DOHH2 (cell line): ENCODE measurements around the gene UBE2E1.
"Not testable (repeated sequence)": the region's sequence is repeated elsewhere in the genome, so short reads cannot be mapped to it uniquely, and the experiment has no call there.

Experiments
- H3F3A ChIP-seq: fragments of 200-600 bp; sonication (generic), shearing (Covaris generic); 2 replicates; pipeline ENCODE4 v1.6.0; 2016; ENCODE audit warnings: antibody characterized with exemption, mild to moderate bottlenecking; ENCODE audit not compliant: control insufficient read depth, insufficient read depth
- H3K27ac ChIP-seq: fragments of 200-600 bp; sonication (generic); 2 replicates; pipeline ENCODE4 v1.5.1; 2014; ENCODE audit warnings: low read depth, mild to moderate bottlenecking, low read length, moderate library complexity
- H3K27me3 ChIP-seq: fragments of 200-600 bp; sonication (generic); 2 replicates; pipeline ENCODE4 v1.6.1; 2014; ENCODE audit warnings: mild to moderate bottlenecking, low read length, mixed read lengths; ENCODE audit not compliant: control insufficient read depth
- H3K36me3 ChIP-seq: fragments of 200-600 bp; sonication (generic); 2 replicates; pipeline ENCODE4 v1.6.1; 2014; ENCODE audit warnings: mild to moderate bottlenecking, low read length, moderate library complexity, mixed read lengths; ENCODE audit not compliant: control insufficient read depth
- H3K4me1 ChIP-seq: fragments of 200-600 bp; sonication (generic); 2 replicates; pipeline ENCODE4 v1.6.1; 2014; ENCODE audit warnings: mild to moderate bottlenecking, low read length, mixed read lengths; ENCODE audit not compliant: control insufficient read depth
- H3K4me2 ChIP-seq: fragments of 200-600 bp; sonication (generic); 2 replicates; pipeline ENCODE4 v1.6.0; 2014; ENCODE audit warnings: mild to moderate bottlenecking, low read length, moderate library complexity
- H3K4me3 ChIP-seq: fragments of 200-600 bp; sonication (generic); 2 replicates; pipeline ENCODE4 v1.5.1; 2014; ENCODE audit warnings: mild to moderate bottlenecking, low read length, mixed read lengths
- H3K79me2 ChIP-seq: fragments of 200-600 bp; sonication (generic); 2 replicates; pipeline ENCODE4 v1.6.1; 2014; ENCODE audit warnings: mild to moderate bottlenecking, low read length, mixed read lengths; ENCODE audit not compliant: control insufficient read depth
- H3K9me2 ChIP-seq: fragments of 200-600 bp; sonication (generic); replicated peaks from 2 replicates; pipeline ENCODE4 v1.6.1; 2014; ENCODE audit warnings: mild to moderate bottlenecking, low read length, mixed read lengths; ENCODE audit not compliant: control insufficient read depth
- H3K9me3 ChIP-seq: fragments of 200-600 bp; sonication (generic); 2 replicates; pipeline ENCODE4 v1.6.1; 2014; ENCODE audit warnings: antibody characterized with exemption, low read length, mixed read lengths; ENCODE audit not compliant: control insufficient read depth, insufficient read depth
- H4K20me1 ChIP-seq: fragments of 200-600 bp; sonication (generic); 2 replicates; pipeline ENCODE4 v1.6.0; 2014; ENCODE audit warnings: low read depth, mild to moderate bottlenecking, antibody characterized with exemption, low read length, moderate library complexity; ENCODE audit not compliant: control insufficient read depth, insufficient read depth
- EZH2phosphoT487 ChIP-seq: fragments of 200-600 bp; sonication (generic); IDR thresholded peaks from 2 replicates; pipeline ENCODE4 v1.6.1; 2017; ENCODE audit warnings: borderline replicate concordance, mild to moderate bottlenecking, antibody characterized with exemption, low read length, moderate library complexity, mixed read lengths
- TF ChIP-seq, protein P1 (sequence below): fragments of 200-600 bp; sonication (generic); IDR thresholded peaks from one replicate; pipeline ENCODE4 v1.5.1; 2014; ENCODE audit warnings: antibody characterized with exemption, mild to moderate bottlenecking, low read depth, low read length; ENCODE audit not compliant: poor library complexity, severe bottlenecking

UBE2E1 gene

DNA sequence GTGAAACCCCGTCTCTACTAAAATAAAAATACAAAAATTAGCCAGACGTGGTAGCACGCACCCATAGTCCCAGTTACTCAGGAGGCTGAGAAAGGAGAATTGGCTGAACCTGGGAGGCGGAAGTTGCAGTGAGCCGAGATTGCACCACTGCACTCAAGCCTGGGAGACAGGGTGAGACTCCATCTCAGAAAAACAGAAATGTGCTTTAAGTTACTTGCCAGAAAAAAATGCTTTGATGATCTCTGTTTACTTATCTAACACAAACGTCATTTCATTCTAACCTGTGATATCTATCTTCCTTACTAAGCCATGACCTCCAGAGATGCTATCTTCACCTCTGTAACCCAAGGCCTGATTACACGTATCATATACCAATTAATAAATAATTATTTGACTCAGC, 103.6 kb downstream of the UBE2E1 start:
- Histone ChIP-seq H3K79me2 (peaks cover 7% of the 10 kb centered on the region), H3F3A (no peaks in the 10 kb centered on the region), H3K9me2 (no peaks in the 10 kb centered on the region), H3K27me3 (no peaks in the 10 kb centered on the region), H3K9me3 (no peaks in the 10 kb centered on the region), H3K4me3 (no peak overlapping the region), H4K20me1 (no peaks in the 10 kb centered on the region), H3K4me2 (no peak overlapping the region), H3K4me1 (peaks cover 6% of the 10 kb centered on the region; the same call in 1 of the 2 replicates), H3K27ac (no peak overlapping the region), H3K36me3 (peaks cover 10% of the 10 kb centered on the region)
- TF ChIP-seq, protein P1, sequence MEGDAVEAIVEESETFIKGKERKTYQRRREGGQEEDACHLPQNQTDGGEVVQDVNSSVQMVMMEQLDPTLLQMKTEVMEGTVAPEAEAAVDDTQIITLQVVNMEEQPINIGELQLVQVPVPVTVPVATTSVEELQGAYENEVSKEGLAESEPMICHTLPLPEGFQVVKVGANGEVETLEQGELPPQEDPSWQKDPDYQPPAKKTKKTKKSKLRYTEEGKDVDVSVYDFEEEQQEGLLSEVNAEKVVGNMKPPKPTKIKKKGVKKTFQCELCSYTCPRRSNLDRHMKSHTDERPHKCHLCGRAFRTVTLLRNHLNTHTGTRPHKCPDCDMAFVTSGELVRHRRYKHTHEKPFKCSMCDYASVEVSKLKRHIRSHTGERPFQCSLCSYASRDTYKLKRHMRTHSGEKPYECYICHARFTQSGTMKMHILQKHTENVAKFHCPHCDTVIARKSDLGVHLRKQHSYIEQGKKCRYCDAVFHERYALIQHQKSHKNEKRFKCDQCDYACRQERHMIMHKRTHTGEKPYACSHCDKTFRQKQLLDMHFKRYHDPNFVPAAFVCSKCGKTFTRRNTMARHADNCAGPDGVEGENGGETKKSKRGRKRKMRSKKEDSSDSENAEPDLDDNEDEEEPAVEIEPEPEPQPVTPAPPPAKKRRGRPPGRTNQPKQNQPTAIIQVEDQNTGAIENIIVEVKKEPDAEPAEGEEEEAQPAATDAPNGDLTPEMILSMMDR = no peak
- TF ChIP-seq EZH2phosphoT487 = no peak

GRCh38 chr3:23911397-23911796, 105.6 kb downstream of the UBE2E1 start:
- no peaks in the 10 kb centered on the region for H3K9me2 ChIP-seq
- H3K4me3 ChIP-seq = no peak overlapping the region
- peaks cover 25% of the 10 kb centered on the region for H3K4me1 ChIP-seq
- TF ChIP-seq, protein P1 = no peak
- no peak for TF ChIP-seq EZH2phosphoT487
- no peaks in the 10 kb centered on the region for H3K9me3 ChIP-seq
- no peak overlapping the region for H3K4me2 ChIP-seq
- H4K20me1 ChIP-seq = no peaks in the 10 kb centered on the region
- peaks cover 27% of the 10 kb centered on the region for H3K79me2 ChIP-seq
- peaks cover 10% of the 10 kb centered on the region for H3K36me3 ChIP-seq
- no peaks in the 10 kb centered on the region for H3K27me3 ChIP-seq
- no peaks in the 10 kb centered on the region for H3F3A ChIP-seq
- H3K27ac ChIP-seq = no peak overlapping the region

- not testable (repeated sequence) for H4K20me1 ChIP-seq, H3K4me2 ChIP-seq, H3K9me2 ChIP-seq, H3F3A ChIP-seq, H3K27me3 ChIP-seq, H3K9me3 ChIP-seq, H3K27ac ChIP-seq, H3K4me3 ChIP-seq
- peaks cover 33% of the 10 kb centered on the region for H3K79me2 ChIP-seq
- H3K4me1 ChIP-seq = peaks cover 25% of the 10 kb centered on the region
- peaks cover 10% of the 10 kb centered on the region for H3K36me3 ChIP-seq
Measured at GRCh38 chr3:23912335-23912734, 106.6 kb downstream of the UBE2E1 start.

DNA sequence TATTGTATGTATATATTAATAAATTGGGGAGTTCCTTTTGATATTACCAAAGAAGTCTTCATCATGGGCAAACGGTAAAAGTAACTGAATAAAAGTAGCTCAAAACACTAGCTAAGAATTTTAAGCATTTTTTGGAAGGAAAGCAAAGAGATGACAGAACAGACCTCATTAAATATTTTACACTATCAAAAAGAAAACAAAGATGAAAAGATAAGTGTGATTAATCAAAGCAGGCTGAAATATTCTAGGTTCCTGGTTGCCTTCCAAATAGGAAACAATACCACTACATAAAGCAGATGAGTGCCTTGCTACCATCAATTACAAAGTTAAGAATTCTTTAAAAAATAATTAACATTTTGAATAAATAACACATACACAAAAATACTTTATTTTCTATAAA, 107.4 kb downstream of the UBE2E1 start:
- peaks cover 41% of the 10 kb centered on the region for H3K79me2 ChIP-seq
- H3K36me3 ChIP-seq = peaks cover 17% of the 10 kb centered on the region
- H3K4me2 ChIP-seq = no peak overlapping the region
- no peaks in the 10 kb centered on the region for H3K9me3 ChIP-seq
- no peaks in the 10 kb centered on the region for H3K9me2 ChIP-seq
- H4K20me1 ChIP-seq = peaks cover 5% of the 10 kb centered on the region
- H3K4me1 ChIP-seq = peaks cover 27% of the 10 kb centered on the region
- no peak overlapping the region for H3K27ac ChIP-seq
- H3K27me3 ChIP-seq = no peaks in the 10 kb centered on the region
- peaks cover 5% of the 10 kb centered on the region for H3F3A ChIP-seq
- no peak overlapping the region for H3K4me3 ChIP-seq
- TF ChIP-seq EZH2phosphoT487 = no peak
- TF ChIP-seq, protein P1 = no peak
